Cerebellar cortex (tissue), 1 donor: ENCODE measurements around the gene PTPRF.
"Not testable (repeated sequence)": the region's sequence is repeated elsewhere in the genome, so short reads cannot be mapped to it uniquely, and the experiment has no call there.

Source experiments
- DNase-seq: peaks from one replicate; pipeline ENCODE4 v3.0.0-alpha.2; 2015; ENCODE audit warnings: low spot score

The PTPRF gene

DNA sequence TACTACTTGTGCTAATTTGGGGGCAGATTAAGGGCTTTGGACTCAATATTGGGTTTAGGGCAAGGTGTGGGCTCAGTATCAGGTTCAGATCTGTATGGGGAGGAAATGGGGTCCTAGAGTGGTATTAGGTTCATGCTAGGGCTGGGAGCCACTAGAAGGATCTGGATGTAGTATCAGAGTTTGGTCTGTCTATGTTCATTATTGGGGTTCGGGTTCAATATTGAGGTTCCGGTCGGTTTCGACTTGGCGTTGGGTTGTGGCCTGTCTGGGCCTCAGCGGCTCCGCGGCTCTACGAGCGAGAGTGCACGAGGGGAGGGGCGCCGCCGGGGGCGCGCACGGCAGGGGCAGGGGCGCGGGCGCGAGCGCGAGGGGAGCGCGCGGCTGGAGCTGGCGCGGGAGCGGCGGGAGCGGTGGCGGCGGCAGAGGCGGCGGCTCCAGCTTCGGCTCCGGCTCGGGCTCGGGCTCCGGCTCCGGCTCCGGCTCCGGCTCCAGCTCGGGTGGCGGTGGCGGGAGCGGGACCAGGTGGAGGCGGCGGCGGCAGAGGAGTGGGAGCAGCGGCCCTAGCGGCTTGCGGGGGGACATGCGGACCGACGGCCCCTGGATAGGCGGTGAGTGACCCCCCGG, at the start of gene PTPRF:
TSS of gene PTPRF (plus strand) at position 401 of the 624 bp plus-strand sequence. CDS start 14,193 bp downstream, outside the sequence.
- DNase-seq, result peak; percentile 52

DNA sequence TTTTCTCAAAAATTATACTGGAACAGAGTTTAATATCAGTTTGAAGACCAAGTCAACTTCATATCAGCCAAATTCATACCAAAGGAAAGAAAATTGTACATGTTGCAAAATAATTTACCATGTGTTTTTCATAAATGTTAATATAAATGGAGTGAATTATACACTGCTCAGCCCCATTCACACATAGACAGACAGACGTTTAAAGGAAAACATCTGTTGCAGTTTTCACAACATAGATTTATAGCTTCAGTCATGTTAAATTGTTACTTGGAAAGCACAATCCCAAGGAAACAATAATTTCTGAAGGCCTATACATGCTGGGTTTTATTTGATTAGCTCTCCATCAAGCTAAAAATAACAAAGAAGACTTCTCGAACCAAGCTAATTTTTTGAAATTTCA, 49.2 kb upstream of the PTPRF start:
- no peak for DNase-seq

DNA sequence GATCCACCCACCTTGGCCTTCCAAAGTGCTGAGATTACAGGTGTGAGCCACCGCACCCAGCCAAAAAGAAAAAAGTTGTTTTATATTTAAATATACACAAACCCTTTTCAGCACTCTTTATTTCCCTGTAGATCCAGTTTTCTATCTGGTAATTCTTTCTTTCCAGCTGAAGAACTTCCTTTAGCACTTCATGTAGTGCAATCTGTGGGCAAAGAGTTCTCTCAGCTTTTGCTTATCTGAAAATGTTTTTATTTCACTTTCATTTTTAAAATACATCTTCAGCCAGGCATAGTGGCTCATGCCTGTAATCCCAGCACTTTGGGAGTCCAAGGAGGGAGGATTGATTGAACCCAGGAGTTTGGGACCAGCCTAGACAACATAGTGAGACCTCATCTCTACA, 48.5 kb upstream of the PTPRF start:
- no peak for DNase-seq

DNA sequence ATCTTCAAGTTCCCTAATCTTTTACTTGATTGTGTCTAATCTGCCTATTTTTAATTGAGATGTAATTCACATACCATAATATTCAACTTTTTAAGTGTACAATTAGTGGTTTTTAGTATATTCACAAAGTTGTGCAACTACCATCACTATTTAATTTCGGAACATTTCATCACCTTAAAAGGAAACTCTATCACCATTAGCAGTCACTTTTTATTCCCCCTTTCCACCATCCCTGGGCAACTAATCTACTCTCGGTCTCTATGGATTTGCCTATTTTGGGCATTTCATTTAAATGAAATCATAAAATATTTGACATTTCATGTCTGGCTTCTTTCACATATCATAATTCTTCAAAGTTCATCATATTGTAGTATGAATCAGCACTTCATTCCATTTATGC, 46.3 kb upstream of the PTPRF start:
- DNase-seq, result no peak

DNA sequence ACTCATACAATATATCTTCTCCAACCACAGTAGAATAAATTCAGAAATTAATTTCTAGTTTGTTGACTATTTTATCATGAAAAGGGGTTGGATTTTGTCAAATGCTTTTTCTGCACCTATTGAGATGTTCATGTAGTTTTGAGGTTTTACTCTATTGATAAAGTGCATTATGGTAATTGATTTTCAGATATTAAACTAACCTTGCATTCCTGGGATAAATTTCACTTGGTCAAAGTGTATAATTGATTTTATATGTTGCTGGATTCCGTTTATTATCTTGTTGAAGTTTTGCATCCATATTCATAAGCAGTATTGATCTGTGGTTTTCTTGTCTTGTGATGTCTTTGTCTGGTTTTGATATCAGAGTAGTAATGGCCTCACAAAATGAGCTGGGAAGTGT, 42.5 kb upstream of the PTPRF start:
- no peak for DNase-seq

DNA sequence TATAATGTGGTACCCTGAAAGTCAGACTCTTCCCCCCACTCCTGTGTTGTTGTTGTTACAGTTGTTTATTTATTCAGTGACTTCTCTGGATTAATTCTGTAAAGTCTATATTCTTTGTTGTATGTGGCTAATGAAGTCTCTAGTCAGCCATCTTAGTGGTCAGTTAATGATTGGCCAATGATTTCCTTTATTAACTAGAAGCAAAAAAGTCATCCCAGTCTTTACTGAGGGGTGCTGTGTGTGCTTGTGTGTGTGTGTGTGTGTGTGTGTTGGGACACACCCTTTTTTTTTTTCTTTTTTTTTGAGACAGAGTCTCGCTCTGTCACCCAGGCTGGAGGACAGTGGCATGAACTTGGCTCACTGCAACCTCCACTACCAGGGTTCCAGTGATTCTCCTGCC, 39.6 kb upstream of the PTPRF start:
- DNase-seq, result no peak

DNA sequence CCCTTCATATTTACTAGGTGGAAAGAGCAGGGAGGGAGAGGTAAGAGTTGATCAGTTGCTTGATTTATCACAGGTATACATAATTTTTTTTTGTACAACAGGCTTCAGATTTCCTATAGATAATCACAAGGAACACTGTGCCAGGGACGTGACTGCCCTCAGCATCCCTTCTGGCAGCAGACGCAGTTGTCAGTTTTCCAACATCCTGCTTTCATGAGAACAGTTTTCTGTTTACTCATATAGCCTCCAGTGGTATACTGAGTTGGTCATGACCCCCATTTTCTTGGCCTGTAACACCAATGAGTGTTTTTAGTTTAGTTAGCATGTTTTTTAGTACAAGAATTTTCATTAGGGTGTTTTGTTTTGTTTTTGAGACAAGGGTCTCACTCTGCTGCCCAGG, 37.9 kb upstream of the PTPRF start:
- DNase-seq, result no peak

DNA sequence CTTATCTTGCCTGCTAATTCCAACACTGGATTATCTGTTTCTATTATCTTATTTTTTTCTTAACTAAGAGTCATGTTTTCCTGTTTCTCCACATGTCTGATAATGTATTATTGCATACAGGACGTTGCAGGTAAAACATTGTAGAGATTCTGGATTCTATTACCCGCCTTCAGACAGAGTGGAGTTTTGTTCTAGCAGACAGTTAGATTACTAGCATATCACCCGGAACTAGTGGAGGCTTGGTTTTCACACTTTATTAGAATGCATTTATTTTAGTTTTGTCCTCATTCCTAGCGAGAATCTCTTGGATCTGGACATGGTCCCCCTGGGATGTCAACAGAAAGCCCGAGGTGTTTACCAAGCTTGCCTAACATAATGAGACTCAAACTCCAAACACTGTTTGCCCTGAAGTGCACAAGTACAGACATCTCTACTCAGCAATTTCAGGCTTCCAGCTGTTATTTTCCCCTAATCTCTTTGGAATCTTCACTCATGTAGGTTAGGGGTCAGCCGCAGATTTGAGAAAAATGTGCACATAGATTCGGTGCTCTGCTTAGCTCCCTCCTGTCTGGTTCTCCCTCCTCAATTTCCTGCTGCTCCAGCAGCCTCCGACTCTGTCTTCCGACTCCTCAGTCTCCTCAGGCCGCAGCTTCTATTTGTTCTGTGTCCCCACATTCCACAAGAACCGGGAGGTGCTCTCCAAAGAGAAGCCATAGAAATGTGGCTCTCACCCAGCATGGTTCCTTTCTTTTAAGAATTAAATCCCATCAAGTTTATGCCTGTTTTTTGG, 36.8 kb upstream of the PTPRF start:
- no peak for DNase-seq

DNA sequence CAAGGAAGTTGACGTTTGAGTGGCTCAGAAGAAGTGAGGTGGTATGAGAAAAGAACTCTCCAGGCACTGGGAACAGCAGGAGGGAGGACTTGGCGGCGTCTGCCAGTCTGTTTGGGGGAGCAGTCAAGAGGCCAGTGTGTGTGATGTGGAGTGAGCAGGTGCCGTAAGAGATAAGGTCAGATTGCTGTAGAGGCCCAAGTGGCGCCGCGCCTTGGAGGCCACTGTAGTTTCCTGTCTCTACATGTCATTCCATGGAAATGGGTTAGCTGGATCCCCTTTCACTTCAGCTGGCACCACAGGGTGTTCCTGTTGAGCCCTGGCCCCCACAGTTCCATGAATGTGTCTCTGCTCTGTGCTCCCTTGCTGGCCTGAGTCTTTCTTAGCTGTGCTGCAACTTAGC, 35.5 kb upstream of the PTPRF start:
- DNase-seq, result no peak

DNA sequence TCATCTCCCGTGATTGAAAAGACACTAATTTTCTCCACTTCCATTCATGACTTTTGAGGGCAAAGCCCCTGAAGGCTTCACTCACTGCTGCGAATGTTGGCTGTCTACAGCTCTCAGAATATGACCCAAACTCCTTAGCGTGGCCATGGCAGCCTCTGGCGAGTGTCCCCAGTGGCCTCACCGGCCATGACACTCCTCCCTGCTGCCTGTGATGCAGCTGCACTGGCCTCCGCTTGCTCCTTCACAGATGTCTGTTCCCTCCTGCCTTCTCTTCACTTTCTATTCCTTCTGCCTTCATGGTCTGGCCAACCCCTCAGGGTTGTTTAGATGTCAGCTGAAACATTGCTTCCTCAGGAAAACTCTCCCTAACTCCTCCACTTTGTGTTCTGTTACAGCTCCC, 30.8 kb upstream of the PTPRF start:
- DNase-seq, result no peak

DNA sequence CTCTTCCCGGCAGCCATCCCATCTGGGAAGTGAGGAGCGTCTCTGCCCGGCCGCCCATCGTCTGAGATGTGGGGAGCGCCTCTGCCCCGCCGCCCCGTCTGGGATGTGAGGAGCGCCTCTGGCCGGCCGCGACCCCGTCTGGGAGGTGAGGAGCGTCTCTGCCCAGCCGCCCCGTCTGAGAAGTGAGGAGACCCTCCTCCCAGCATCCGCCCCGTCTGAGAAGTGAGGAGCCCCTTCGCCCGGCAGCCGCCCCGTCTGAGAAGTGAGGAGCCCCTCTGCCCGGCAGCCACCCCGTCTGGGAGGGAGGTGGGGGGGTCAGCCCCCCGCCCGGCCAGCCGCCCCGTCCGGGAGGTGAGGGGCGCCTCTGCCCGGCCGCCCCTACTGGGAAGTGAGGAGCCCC, 28.9 kb upstream of the PTPRF start:
- DNase-seq, result not testable (repeated sequence)

DNA sequence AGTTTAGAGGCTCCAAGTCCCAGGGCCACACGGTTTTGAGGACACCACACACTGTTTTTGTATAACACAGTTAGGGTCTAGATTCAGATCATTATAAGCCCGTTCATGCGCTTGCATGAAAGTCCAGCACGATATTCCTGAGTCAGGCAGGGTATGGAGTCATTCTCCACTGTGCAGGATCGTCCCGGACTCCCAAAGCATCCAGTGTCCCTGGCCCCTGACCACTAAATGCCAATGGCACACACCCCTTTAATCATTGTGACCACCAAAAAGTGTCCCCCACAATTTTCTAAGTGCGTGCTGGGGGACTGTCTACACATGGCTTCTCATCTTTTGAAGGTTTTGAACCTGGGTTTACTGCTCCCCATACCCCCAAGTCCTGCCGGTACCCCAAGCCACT, 27.1 kb upstream of the PTPRF start:
- no peak for DNase-seq

DNA sequence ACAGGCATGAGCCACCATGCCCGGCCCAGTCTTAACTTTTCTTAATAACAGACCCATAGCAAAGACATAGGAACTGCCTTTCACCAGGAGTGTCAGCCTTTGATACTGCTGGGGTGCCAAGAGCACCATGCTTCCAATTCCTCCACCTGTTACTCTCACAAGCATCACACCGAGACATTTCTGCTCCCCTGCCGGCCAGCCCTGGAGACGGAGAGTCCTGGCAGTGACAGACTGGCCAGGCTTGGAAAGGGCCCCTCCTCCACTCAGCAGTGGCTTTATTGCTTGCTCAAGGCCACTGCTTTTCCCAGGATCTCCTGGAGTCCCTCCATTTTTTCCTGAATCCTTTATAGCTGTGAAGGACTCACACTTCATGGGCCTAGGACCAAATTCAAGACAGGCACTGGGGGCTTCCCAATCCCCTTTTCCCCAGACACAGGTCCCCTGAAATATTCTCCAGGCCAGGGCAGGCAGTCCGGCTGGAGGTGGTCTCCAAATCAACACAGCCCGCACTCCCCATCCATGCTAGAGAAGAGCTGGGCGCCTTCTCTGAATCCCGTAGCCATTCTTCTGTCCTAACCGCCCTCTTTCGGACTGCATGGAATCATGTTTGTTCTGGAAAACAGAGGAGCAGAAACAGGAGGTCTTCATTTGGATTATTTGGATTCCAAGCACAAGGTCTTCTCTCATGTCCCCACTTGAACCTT, 25.5 kb upstream of the PTPRF start:
- peak; percentile 52 for DNase-seq

DNA sequence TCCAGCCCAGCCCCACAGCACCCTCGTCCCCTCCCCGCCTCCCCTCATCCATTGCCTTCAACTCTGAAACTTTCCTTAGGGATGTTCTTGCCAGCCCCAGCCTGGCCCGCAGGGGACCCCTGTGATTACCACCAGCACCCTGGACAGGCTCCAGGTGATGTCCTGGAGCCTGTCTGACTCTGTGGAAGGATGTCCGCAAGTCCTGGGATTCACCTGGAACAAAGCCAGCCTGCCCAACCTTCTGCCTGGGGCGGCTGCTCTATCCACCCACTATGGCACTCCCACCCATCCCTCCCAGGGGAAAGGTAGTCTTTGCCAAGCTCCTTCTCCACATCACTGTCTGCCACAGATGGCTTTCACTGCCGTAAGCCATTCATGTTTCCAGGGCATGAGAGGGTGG, 24.4 kb upstream of the PTPRF start:
- no peak for DNase-seq

DNA sequence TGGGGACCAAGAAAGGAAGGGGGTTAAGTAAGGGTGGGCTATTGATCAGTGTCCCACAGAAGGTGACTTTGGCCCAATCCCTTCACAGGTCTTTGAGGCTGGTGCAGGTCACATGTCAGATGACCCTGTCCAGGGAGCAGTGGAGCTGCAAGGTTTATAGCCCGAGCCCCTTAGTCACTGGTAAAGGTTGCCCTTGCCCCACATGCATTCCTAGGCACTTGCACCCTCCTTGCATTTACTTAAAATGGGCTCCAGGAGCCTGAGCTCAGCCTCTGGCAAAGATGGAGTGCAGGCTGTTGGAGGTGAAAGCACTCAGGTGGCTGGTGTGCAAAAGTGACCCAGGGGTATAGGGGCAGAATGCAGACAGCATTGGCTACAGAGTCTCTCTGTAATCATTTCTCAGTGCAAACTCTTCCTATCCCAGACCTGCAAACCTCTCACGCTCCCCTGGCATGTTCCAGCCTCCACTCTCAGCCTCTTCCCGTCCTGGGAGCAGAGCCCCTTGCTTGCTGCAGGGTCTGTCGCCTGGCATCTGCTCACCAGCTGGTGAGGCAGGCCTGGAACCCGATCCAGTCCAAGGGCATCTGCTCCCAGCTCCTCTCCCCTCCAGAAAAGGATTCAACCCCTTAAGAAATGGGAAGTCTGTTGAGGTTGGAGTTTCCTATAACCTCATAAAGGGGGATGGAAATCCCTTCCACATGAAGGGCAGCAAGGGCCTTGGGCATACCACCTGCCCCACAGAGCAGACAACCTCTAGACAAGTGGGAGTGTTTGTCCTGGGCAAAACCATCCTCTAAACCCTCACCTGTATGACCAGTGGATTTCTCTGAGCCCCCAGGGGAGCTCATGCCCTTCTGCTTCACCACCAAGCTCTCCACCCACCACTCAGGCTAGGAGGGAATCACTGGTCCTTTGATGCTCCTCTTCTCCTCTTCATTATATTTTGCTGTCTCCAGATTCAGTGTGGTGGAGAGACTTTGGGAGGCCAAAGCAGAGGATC, 23.1 kb upstream of the PTPRF start:
- DNase-seq, result no peak

DNA sequence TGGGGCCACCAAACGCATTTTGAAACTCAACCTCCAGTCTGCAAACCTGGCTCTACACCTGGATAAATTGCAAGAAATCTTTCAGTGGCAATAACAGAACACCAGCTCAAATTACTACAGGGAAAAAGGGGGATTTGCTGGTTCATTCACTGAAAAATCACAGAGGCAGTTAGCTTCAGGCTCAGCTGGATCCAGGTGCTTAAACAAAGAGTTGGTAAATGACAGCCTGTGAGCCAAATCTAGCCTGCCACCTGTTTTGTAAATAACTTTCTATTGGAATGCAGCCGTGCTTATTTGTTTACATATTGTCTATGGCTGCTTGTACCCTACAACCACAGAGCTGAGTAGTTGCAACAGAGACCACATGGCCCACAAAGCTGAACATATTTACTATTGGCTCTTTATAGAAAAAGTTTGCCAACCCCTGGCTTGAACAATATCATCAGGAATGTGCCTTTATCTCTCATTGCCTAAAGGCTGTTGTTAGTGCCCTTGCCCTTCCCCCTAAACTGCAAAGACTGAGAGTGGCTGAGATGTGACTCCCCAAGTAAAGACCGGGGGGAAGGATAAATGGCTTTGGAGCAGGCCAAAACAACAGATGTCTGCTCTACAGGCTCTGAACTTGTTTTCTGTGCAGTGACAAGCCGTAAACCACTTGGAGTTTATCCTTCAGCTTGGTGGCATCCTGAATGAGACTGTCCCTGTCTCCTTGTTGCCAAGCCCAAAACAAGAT, 21.5 kb upstream of the PTPRF start:
- peak; percentile 70 for DNase-seq

DNA sequence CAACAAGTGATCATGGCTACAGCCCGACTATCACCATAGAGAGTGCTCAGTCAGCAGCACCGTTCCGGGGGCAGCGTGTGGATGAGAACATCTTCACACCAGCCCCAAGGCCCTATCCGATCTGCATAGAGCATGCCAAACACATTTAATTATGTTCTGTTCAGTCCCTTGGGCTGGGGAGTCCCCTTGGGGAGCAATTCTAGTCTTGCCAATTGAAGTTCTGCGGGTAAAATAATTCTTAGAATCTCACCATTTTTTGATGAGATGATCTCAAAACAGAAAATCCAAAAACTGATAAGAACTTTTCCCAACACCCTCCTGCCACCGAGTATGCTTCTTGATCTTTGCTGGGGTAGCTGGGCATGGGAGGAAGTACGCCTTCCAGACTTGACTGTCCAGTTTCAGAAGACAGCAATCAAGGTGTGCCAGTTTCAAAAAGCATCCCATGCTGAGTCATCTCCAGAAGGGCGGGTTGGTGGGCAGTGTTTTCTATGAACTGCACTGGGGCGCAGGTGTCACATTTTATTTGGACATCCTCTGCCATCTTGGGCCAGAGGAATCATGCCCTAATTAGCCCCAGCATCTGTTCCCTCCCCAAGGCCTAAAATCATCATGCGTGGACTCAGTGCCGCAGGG, 20.8 kb upstream of the PTPRF start:
- DNase-seq, result no peak

DNA sequence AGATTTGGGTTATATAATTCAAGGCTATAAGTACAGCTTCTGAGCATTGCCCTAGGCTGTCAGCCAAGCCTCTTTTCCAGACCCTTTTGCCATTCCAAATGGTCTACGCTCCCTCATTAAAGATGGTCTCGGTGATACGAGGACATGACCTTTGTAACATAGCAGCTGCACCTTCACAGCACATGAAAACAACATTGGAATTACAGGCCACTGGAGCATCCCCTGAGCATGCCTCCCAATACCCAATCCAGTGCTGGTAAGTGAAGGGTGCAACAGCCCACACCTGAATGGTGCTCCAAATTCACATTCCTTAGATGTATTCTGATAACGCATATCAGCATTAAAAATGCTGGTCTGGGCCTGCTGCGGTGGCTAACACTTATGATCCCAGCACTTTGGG, 20.1 kb upstream of the PTPRF start:
- DNase-seq, result no peak

DNA sequence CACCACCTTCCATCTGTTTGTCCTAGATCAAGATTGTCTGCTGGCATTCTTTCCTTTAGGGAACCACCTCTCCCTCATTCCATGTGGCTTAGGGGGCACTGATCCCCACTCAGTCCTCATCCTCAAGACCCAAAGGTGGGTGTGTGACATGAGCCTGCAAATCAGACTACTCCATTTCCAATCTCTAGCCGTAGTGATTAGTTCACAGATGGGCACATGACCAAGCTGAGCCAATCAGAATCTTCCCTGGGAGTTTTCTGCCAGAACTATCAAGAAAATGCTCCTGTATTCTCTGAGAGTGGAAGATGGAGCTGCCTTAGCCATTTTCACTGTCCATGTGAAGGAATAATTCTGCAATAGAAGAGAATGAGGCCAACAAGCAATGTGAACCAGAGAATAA, 19.3 kb upstream of the PTPRF start:
- DNase-seq, result no peak

DNA sequence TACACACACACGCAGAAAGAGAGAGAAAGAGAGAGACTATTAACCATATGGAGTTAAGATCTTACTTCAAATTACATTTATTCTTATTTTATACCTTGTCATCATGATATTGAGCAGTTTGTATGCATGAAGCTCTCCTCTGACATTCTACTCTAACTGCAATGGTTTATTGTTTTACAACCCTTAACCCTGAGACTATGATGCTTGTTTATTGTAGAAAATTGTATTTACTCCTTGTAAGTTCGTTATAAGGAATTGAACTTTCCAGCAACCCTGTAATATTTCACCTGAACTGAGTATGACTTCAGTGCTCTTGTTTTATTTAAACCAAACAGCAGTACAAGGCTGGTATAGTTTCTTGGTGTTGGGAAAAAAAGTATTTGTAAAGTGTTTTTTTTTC, 18.6 kb upstream of the PTPRF start:
- DNase-seq, result no peak

DNA sequence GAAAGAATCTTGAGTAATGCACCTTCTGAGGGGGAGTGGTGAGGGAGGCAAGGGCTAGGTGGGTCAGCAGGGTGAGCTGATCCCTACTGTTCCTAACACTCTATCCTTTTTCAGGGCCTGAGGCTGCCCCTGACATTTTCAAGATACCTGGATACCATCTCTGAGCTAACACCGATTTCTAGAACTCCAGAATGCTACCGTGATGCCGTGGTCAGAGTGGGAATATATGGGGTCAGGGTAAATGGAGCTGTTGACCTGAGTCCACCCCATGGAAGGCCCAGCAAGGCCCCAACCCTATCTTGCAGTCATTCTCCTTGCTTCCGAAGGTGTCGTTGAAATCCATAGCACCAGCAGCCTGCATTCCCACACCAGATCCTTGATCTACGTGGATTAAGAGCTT, 18.0 kb upstream of the PTPRF start:
- DNase-seq, result no peak
